ENCODE measurements around the gene TRMO.

DNA sequence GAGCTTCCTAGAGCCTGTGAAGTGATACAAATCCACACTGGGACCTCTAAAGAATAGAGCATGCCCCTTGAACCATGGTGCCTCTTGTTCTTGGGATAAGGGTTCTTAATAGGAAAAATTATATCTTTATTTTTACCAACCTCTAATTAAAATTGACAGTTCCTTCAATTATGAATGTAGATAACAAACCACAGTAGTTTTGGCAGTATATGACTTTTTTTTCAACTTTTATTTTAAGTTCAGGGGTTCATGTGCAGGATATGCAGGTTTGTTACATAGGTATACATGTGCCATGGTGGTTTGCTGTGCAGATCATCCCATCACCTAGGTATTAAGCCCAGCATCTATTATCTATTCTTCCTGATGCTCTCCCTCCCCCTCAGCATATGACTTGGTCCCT lies 14.7 kb upstream of the TRMO start:
- TF ChIP-seq, protein P1, sequence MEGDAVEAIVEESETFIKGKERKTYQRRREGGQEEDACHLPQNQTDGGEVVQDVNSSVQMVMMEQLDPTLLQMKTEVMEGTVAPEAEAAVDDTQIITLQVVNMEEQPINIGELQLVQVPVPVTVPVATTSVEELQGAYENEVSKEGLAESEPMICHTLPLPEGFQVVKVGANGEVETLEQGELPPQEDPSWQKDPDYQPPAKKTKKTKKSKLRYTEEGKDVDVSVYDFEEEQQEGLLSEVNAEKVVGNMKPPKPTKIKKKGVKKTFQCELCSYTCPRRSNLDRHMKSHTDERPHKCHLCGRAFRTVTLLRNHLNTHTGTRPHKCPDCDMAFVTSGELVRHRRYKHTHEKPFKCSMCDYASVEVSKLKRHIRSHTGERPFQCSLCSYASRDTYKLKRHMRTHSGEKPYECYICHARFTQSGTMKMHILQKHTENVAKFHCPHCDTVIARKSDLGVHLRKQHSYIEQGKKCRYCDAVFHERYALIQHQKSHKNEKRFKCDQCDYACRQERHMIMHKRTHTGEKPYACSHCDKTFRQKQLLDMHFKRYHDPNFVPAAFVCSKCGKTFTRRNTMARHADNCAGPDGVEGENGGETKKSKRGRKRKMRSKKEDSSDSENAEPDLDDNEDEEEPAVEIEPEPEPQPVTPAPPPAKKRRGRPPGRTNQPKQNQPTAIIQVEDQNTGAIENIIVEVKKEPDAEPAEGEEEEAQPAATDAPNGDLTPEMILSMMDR (IDR thresholded peaks at IDR 0.05) = no peak
- no peak for TF ChIP-seq POLR2A (IDR thresholded peaks at IDR 0.05)
- TF ChIP-seq EP300 (IDR thresholded peaks at IDR 0.05) = no peak
